HG03175 (cell line): ENCODE data around the gene CCDC33.
"Not testable (repeated sequence)": the region's sequence is repeated elsewhere in the genome, so short reads cannot be mapped to it uniquely, and the experiment has no call there.

ENCODE experiments used
- ATAC-seq: cut with Tn5 transposase; IDR thresholded peaks from one replicate; pipeline ENCODE4 v1.9.1; 2021; ENCODE audit warnings: mild to moderate bottlenecking, moderate library complexity; ENCODE audit not compliant: unreplicated experiment

CCDC33 gene

GRCh38 chr15:74356050-74356449, 119.9 kb downstream of the CCDC33 start:
- ATAC-seq: not testable (repeated sequence)

- not testable (repeated sequence) for ATAC-seq
Measured at GRCh38 chr15:74357514-74357913, 121.4 kb downstream of the CCDC33 start.

- ATAC-seq: not testable (repeated sequence)
Measured at GRCh38 chr15:74359376-74359775, 123.2 kb downstream of the CCDC33 start.

- not testable (repeated sequence) for ATAC-seq
Measured at GRCh38 chr15:74360855-74361254, 124.7 kb downstream of the CCDC33 start.

GRCh38 chr15:74362482-74362881, 126.4 kb downstream of the CCDC33 start:
- ATAC-seq: no peak

GRCh38 chr15:74364936-74365597, 128.9 kb downstream of the CCDC33 start:
- ATAC-seq: no peak

GRCh38 chr15:74365598-74366445, 129.7 kb downstream of the CCDC33 start:
- ATAC-seq: no peak

GRCh38 chr15:74367296-74367854, 131.2 kb downstream of the CCDC33 start, which contains the start of gene CYP11A1:
Gene CYP11A1 (minus strand): TSS chr15:74367646. CDS start chr15:74367585, 61 bp downstream.
- ATAC-seq: no peak

GRCh38 chr15:74368121-74368520, 132.0 kb downstream of the CCDC33 start:
- ATAC-seq: no peak

- ATAC-seq: no peak
Measured at GRCh38 chr15:74369084-74369745, 133.1 kb downstream of the CCDC33 start.

- no peak for ATAC-seq
Measured at GRCh38 chr15:74369756-74370155, 133.6 kb downstream of the CCDC33 start.

GRCh38 chr15:74370471-74370870, 134.3 kb downstream of the CCDC33 start:
- ATAC-seq: no peak

- no peak for ATAC-seq
Measured at GRCh38 chr15:74373056-74373650, 137.0 kb downstream of the CCDC33 start.

GRCh38 chr15:74373731-74374647, 137.9 kb downstream of the CCDC33 start:
- ATAC-seq: peak; percentile 75

- peak; percentile 13 for ATAC-seq
Measured at GRCh38 chr15:74374648-74375302, 138.6 kb downstream of the CCDC33 start.

GRCh38 chr15:74375303-74375693, 139.2 kb downstream of the CCDC33 start:
- peak; percentile 54 for ATAC-seq

- ATAC-seq: no peak
Measured at GRCh38 chr15:74376226-74376625, 140.1 kb downstream of the CCDC33 start.

- no peak for ATAC-seq
Measured at GRCh38 chr15:74376825-74377581, 140.9 kb downstream of the CCDC33 start.
